ENCODE data around the gene SGCE.

Gene SGCE

DNA sequence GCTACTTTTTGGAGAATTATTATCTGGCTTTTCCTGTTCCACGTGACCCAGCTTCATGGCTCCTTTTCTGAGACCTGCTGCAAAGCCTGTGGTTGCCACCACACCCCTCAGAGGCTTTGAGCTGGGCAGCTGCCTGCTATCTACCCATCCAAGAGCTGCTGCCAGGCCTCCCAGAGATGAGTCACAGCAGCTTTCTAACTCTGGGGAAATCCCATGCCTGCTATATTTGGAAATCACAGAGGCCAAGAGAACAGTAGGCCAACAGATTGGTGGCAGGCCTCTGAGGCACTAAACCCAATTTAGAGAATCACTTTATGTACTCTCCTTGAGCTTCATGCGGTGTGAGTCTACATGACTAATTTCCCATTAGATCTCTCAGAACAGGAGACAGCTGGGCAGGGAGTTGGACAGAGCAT is 35.2 kb downstream of the SGCE start:
- no peak overlapping the region for H3K27ac ChIP-seq

GRCh38 chr7:94618126-94618525 is 37.8 kb downstream of the SGCE start:
- H3K27ac ChIP-seq: peak overlapping the region; percentile 15; the same call in 1 of the 2 replicates
- TF ChIP-seq, protein P1, sequence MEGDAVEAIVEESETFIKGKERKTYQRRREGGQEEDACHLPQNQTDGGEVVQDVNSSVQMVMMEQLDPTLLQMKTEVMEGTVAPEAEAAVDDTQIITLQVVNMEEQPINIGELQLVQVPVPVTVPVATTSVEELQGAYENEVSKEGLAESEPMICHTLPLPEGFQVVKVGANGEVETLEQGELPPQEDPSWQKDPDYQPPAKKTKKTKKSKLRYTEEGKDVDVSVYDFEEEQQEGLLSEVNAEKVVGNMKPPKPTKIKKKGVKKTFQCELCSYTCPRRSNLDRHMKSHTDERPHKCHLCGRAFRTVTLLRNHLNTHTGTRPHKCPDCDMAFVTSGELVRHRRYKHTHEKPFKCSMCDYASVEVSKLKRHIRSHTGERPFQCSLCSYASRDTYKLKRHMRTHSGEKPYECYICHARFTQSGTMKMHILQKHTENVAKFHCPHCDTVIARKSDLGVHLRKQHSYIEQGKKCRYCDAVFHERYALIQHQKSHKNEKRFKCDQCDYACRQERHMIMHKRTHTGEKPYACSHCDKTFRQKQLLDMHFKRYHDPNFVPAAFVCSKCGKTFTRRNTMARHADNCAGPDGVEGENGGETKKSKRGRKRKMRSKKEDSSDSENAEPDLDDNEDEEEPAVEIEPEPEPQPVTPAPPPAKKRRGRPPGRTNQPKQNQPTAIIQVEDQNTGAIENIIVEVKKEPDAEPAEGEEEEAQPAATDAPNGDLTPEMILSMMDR (conservative IDR thresholded peaks at IDR 0.05): no peak

More for the DNA sequence above, 35.2 kb downstream of the SGCE start:
- TF ChIP-seq, protein P1 (conservative IDR thresholded peaks at IDR 0.05): no peak

DNA sequence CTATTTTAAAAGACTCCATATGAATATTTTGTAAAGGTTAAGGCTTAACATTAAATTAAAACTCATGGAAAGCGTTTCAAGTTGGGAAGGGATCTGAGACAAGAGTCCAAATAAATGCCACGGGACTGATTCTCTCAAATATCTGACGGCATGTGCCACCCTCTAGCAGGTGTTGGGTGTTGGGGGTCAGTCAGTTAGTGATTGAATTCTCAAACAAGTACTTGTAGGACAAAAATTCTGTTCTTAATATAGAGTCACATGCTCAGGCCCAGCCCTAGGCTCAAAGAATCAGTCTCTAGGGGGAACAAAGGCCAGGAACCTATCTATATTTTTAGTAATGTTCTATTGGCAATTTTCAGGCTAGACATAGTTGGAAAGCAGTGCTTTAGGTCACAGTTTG is 39.1 kb downstream of the SGCE start:
- TF ChIP-seq, protein P1 (conservative IDR thresholded peaks at IDR 0.05): no peak

GRCh38 chr7:94615666-94616065 is 40.3 kb downstream of the SGCE start:
- TF ChIP-seq, protein P1 (conservative IDR thresholded peaks at IDR 0.05): no peak
- no peak overlapping the region for H3K27ac ChIP-seq

More for the DNA sequence above, 39.1 kb downstream of the SGCE start:
- no peak overlapping the region for H3K27ac ChIP-seq

DNA sequence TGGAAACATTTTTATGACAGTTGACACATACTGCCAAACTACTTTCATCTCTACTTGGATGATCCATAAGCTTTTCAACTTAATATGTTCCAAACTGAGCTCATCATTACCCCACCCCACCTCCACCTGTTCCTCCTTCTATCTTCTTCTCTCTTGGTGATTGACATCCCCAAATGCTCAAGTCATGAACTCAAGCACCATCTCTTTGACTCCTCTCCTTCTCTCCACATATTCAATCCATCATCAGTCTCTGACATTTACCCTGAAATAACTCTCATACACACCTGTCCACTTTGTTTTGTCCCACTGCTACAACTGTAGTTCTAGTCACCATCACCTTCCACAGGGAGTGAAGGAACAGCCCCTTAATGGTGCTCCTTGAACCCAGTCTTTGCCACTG is 43.3 kb downstream of the SGCE start:
- TF ChIP-seq, protein P1 (conservative IDR thresholded peaks at IDR 0.05): no peak
- no peak overlapping the region for H3K27ac ChIP-seq

DNA sequence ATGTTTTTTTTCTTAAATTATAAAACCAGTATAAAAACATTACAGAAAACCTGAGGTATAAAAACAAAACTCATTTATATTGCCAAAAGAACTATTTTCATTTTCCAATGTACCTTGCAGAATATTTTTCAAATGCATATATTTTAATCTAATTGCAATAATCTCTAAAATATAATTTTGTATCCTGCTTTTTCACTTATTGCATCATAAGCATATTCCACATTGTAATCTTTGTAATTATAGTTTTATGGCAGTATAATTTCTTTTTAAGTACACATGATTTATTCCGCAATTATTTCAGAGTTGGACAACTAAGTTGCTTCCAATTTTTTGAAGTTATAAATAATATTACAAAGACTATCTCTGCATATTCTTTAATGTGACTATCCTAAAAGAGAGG is 43.7 kb downstream of the SGCE start:
- TF ChIP-seq, protein P1 (conservative IDR thresholded peaks at IDR 0.05): no peak
- H3K27ac ChIP-seq: no peak overlapping the region

DNA sequence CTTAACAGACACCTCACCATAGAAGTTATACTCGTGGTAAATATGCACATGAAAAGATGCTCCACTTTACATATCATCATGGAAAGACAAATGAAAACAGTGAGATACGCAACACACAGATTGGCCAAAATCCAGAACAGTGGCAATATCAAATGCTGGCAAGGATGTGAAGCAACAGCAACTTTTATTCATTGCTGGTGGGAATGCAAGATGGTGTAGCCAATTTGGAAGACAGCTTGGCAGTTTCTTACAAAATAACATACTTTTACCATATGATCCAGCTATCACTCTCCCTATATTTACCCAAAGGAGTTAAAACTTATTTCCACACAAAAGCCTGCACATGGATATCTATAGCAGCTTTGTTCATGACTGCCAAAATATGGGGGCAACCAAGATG is 46.4 kb downstream of the SGCE start:
- TF ChIP-seq, protein P1 (conservative IDR thresholded peaks at IDR 0.05): no peak
- H3K27ac ChIP-seq: no peak overlapping the region

All from VCaP (cell line).